Measurements from ENCODE around the gene PDE3B. TPM values are rescaled to one million over a fixed set of nuclear protein-coding genes. Genes with fewer than 3 reads are reported as not detected.

Gene PDE3B
- total and polyA plus RNA-seq, 2 of the 4 experiments (the other 2 are of a cell fraction), result 0.21 to 1.3 TPM

DNA sequence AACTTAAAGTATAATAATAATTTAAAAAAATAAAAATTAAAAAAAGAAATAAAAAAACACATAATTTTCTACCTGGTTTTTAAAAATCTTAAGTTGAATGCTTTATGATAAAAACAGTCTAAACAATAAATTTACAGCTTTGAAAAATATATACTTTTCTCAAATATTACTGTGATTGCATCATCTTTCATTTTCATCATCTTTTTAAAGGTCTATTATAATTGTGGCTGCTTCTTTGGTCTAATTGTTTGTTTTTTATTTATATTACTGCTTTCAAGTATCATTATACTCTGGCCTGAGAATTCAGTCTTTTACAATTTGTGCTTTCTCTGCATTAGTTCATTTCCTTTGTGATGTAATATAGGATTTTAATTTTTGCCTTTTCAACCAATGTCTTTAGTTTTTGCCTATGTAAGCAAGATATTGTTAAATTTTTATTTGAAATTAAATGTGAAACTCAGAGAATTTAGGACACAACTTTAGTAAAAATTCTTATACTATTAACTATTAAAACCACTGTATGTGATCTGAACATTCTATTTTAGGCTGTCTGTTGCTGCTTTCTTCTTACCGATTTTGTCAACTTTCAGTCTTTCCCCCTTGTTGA is 241.2 kb downstream of the PDE3B start:
- dilution Hi-C loops (cut with HindIII; ENCODE audit: low sequenced_read_pairs, unreplicated experiment), result no loop called here

More for the DNA sequence above, 241.2 kb downstream of the PDE3B start:
- H3K27ac ChIP-seq (ENCODE audit: insufficient read depth, low read length), result no peak overlapping the region
- ATAC-seq (ENCODE audit: low read depth), result no peak
- no peak for DNase-seq
- no peak overlapping the region for H3K4me2 ChIP-seq (ENCODE audit: low read depth, low read length)
- no peaks in the 10 kb centered on the region for H3K79me1 ChIP-seq (ENCODE audit: low read depth in 1 of 2, low read length in 2 of 2)
- in situ Hi-C loops (cut with MboI; ENCODE audit: low sequenced_read_pairs) (loop anchor here (25.0 kb wide), 1 partner anchor 622 kb away; no protein-coding TSS in a partner anchor), intact Hi-C loops (cut with micrococcal nuclease) (no loop called here)
- H2AK5ac ChIP-seq (ENCODE audit: low read depth, low read length), result no peak overlapping the region
- H2BK120ac ChIP-seq (ENCODE audit: low read depth, low read length), result no peak overlapping the region
- WGBS, 2 experiments (ENCODE audit: extremely low coverage in 2 of 2, insufficient read length in 1 of 2), result no CpG with 5 or more reads among the region's 1 CpG
- no TSS peak for BruUV-seq (replicated peaks)
- H2AK9ac ChIP-seq (replicated peaks; ENCODE audit: low read depth, low read length, poor library complexity), result no peak overlapping the region
- H3K56ac ChIP-seq (ENCODE audit: extremely low read depth, insufficient read depth, low read length), result no peak overlapping the region
- POLR2A ChIA-PET (ENCODE audit: unreplicated experiment), result no interaction called here
- no peak overlapping the region for H3K4me3 ChIP-seq (ENCODE audit: insufficient read depth, low read depth, low read length)
- no peak overlapping the region for H3K14ac ChIP-seq (replicated peaks; ENCODE audit: low read depth, low read length)
- H3K27me3 ChIP-seq (ENCODE audit: control insufficient read depth, insufficient read depth, low read length), result no peaks in the 10 kb centered on the region
- H2AFZ ChIP-seq (replicated peaks; ENCODE audit: low read length, poor library complexity), result no peak overlapping the region
- no peak overlapping the region for H2BK5ac ChIP-seq (ENCODE audit: low read depth, low read length, poor library complexity, severe bottlenecking)
- no peaks in the 10 kb centered on the region for H3K9me3 ChIP-seq (ENCODE audit: control insufficient read depth, insufficient read depth, low read length)
- no peak overlapping the region for H3K9ac ChIP-seq (ENCODE audit: low read depth, low read length)
- H3K4me1 ChIP-seq (ENCODE audit: control insufficient read depth, insufficient read depth, low read length), result no peaks in the 10 kb centered on the region
- H2BK20ac ChIP-seq (ENCODE audit: low read depth, low read length), result no peak overlapping the region
- TF ChIP-seq CEBPB (IDR thresholded peaks at IDR 0.05; ENCODE audit: low read depth, low read length), result peak; percentile 58
- TF ChIP-seq FOS (IDR thresholded peaks at IDR 0.05; ENCODE audit: low read depth, low read length), result no peak
- TF ChIP-seq ELK1 (IDR thresholded peaks at IDR 0.05; ENCODE audit: borderline replicate concordance, low read depth, low read length), result no peak
- peak; percentile 65 for TF ChIP-seq MAFK (IDR thresholded peaks at IDR 0.05; ENCODE audit: low read depth, low read length)
- H3K23ac ChIP-seq (ENCODE audit: low read depth, low read length), result no peak overlapping the region
- CTCF ChIA-PET, result no interaction called here
- H4K91ac ChIP-seq (ENCODE audit: insufficient read depth, low read depth, low read length), result no peak overlapping the region
- no peaks in the 10 kb centered on the region for H3K36me3 ChIP-seq (ENCODE audit: control insufficient read depth, insufficient read depth, low read length)
- no peak overlapping the region for H4K5ac ChIP-seq (ENCODE audit: low read depth, low read length)
- H4K8ac ChIP-seq (ENCODE audit: low read depth in 2 of 2, low read length in 2 of 2), result no peak overlapping the region
- H4K20me1 ChIP-seq (ENCODE audit: insufficient read depth, low read length), result no peaks in the 10 kb centered on the region
- no peak overlapping the region for H3K4ac ChIP-seq (ENCODE audit: low read depth, low read length)
- H3K9me1 ChIP-seq (ENCODE audit: insufficient read depth, low read length), result no peaks in the 10 kb centered on the region
- H2BK15ac ChIP-seq (ENCODE audit: low read depth, low read length), result no peak overlapping the region
- no peak overlapping the region for H3K18ac ChIP-seq (ENCODE audit: low read depth, low read length)

Measured in IMR-90 (cell line).